AG08395 (cell line): ENCODE data around the gene ESAM.

ENCODE experiments used
- DNase-seq: peaks from one replicate; pipeline ENCODE4 v3.0.0; 2012; ENCODE audit warnings: mixed read lengths, low spot score

Gene ESAM

DNA sequence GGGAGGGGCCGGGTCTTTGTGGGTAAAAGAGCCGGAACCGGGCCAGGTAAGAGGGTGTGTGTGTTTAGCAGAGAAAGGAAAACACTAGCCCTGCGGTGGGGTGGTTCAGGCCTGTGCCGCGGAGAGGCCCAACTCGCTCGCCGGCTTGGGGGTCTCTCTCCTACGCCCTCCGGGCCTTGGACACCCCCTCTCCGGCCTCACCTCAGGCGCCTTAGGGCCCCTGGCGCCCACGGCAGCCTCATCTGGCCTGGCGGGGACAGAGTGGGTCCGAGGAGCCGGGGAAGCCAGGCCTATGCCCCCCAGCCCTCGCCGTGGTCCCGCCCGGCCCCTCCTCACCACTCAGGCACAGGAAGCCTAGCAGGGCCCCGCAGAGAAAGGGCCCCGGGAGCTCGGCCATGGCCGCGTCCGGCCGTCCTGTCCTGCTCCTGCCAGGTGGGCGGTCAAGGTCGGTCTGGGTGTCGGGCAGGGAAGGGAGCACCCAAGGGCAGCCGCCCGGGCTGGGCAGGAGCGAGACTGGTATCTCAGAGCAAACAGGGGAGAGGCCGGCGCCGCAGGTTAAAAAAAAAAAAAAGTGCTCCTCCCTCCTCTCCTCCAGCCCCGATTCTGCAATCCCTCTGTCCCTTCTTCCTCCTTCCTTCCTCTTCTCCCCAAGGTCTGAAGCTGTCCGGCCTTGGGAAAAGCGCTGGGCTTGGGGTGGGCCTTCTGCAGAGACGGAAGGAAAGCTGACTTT, 10.2 kb downstream of the ESAM start, which contains the start of gene VSIG2:
Gene VSIG2 (minus strand): TSS at position 515 of the 730 bp plus-strand sequence. CDS start 118 bp downstream, at position 397.
- no peak for DNase-seq

GRCh38 chr11:124751391-124751740, 10.7 kb downstream of the ESAM start:
- no peak for DNase-seq

DNA sequence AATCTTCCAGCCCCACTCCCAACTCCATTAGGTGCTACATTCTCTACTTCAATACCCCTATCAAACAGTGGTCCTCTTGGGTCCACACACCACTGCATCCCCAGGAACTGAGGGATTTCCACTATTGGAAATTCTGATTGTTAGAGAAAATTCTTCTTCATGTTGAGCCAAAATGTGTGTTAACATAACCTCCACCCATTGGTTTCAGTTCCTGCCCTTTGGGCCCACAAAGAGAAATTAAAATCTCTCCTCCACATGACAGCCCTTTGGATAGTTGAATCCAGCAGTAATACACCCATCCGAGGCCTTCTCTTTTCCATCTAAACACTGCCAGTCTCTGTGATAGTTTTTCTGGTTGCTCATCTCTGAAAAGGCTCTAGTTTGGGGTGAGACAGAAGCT, 12.2 kb downstream of the ESAM start:
- no peak for DNase-seq

DNA sequence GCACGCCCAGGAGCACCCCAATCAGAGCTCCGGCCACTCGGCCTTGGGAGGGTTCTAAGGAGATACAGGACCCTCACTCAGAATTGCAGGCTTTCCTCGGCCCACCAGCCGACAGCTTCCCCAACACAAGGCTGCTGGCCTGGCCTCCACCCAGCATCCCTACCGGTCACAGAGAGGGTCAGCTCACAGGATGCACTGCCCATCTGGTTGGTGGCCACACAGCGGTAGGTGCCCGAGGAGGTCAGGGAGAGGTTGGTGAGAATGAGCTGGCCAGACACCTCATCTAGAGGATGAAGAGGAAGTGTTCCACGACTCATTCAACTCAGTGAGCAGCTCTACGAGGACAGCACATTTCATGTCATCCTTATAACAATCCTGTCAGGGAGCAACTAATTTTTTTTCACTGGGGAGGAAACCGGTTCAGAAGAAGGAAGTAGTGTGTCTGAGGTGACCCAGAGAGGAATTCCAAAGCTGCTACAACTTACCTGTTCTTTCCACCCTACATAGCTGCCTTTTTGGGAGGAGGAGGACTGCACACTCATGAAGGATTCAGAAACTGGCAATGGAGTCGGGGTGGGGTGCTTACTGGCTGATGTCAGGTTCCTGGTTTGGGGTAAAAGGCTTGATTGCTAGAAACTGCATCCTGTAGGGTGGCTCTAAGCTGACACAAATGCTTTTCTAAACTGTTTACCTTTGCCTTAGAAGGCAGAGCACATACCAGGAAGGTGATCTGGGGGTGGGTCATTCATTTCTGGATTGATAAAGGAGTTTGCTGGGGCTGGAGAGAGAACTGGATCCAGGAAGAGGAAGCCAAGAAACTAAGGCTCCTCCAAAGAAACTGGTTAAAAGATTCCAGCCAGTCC, 13.4 kb downstream of the ESAM start:
- DNase-seq = no peak

GRCh38 chr11:124748100-124748418, 14.0 kb downstream of the ESAM start:
- DNase-seq = no peak

- DNase-seq = no peak
Observed at GRCh38 chr11:124747406-124748099, 14.5 kb downstream of the ESAM start.

- peak; percentile 90 for DNase-seq
Observed at GRCh38 chr11:124746621-124747243, 15.4 kb downstream of the ESAM start.

DNA sequence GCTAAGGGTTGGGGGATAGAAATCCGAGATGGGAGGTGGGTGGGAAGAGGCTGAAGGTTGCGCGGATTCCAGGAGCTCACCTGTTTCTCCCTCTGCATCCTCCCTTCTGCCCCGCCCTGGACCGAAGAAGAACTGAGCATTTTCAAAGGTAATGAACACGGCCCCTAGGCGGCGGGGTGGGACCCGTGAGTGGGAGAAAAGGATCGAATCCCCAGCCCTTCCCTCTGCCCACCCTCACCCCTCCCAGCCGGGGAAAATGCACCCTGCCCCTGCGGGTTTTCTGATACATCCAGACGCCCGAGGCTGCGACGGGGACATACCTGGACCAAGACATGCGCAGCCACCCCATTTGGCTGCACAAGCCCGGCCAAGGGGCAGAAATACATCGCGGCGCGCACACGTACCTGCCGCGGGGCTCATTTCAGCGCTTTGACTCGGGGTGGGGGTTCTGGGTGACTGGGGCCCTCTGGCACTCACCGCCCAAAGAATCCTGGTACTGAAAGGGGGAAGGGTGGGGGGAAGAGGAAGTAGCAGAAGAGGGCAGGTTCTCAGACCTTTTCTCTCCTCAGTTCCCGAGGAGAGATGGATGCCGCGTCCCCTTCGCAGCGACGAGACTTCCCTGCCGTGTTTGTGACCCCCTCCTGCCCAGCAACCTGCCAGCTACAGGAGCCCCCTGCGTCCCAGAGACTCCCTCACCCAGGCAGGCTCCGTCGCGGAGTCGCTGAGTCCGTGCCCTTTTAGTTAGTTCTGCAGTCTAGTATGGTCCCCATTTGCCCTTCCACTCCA, 16.1 kb downstream of the ESAM start:
- no peak for DNase-seq

DNA sequence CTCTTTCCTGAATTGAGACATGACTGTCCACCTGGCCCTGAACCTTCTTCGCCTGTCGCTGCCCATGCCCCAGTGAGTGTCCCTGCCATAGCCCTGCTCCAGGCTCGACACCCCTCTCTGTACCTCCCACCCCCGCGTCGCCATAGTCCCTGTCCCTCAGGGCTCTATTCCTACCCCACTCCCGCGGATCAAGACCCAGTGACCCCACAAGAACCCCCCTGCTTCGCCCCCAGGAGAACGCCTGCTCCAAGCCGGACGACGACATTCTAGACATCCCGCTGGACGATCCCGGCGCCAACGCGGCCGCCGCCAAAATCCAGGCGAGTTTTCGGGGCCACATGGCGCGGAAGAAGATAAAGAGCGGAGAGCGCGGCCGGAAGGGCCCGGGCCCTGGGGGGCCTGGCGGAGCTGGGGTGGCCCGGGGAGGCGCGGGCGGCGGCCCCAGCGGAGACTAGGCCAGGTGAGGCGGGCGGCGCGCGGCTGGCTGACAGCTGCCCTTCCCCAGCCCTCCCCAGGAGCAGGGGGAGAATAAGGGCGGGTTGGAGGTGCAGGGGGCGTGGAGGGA, 16.7 kb downstream of the ESAM start:
- DNase-seq = no peak

GRCh38 chr11:124743050-124743449, 19.0 kb downstream of the ESAM start:
- no peak for DNase-seq

GRCh38 chr11:124742555-124742954, 19.5 kb downstream of the ESAM start:
- no peak for DNase-seq

GRCh38 chr11:124740277-124740882, 21.7 kb downstream of the ESAM start:
- no peak for DNase-seq

DNA sequence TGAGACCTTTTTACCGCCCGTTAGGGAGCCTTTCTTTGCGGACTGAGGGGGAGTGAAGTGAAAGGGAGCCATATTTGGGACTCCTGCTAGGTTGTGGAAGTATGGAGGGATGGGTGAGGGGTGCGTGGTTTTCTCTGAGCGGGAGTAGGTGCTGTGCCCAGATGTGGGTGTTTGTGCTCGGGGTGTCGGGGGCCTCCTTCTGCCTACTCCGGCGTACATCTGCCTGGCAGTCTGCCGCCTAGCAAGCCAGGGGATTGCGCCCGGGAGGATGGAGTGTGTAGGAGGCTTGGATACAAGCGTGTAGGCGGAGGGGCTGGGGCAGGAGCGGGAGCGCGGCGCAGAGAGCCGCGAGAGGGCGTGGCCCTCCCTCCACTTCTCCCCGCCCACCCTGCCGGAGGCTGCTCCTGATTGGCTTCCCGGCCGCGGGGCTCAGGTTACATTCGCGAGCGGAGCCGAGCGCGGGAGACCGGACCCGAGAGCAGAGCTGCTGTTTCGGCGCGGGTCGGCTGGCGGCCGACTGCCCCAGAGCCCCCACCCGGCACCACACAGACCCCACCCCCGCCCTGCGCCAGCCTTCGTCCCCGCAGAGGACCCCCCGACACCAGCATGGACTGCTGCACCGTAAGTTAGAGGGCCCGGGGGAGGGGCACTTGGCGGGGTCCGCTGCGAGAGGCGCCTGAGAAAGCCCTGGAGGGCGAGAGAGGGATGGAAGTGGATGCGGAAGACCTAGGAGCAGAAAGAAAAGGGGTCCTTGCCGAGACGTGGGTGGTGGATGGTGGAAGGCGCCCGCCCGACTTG, 22.4 kb downstream of the ESAM start, which contains the start of gene NRGN:
Gene NRGN (plus strand): TSS at position 464 of the 798 bp plus-strand sequence. CDS start 143 bp downstream, at position 607.
- peak; percentile 97 for DNase-seq

GRCh38 chr11:124738713-124739478, 23.2 kb downstream of the ESAM start:
- no peak for DNase-seq

DNA sequence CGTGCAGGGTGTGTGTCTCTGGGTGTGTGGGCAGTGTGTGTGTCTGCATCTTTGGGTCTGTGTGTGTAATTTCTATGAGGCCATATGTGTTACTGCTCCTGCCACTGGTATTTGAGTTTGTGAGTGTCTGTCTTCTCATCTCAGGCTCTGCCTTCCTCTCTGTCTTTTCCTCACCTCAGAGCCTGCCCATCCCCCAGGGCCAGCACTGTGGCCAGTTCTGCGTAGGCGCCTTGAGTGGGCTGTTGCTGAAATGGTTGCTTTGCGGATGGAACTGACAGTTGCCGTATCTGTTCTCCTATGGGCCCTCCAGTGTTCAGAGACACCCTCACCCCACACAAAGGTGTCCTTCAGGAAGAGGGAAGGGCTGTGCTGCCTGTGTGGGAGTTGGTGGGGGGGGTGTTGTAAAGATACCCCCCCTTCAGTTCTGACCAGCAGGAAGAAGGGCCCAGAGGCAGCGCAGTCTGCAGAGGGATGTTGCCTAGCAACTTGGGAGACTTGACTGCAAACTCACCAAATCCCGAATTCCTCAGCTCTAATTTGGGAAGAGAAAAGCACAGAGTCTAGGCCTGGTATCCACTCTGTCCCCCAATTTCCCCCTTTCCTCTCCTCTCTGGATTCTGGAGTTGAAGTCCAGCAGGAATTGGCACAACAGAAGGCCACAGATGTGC, 24.3 kb downstream of the ESAM start:
- DNase-seq = no peak

GRCh38 chr11:124736736-124737135, 25.4 kb downstream of the ESAM start:
- no peak for DNase-seq

DNA sequence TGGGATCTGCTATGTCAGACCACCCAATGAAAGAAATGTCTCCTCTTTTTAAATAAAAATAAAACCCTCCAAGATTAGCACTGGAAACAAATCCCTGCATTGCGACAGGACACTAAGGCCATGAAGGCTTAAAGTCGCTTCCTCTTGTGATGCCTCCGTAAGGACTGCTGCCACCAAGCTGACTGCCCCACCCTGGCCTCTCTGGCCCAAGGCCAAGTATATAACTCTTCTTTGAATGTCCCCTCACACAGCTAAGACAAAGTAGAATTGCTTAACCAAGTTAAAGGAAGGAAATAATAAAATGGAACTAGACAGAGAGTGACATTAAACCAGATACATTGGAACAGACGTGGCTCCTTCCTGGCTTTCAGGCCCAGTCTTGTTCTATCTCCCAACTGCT, 29.9 kb downstream of the ESAM start:
- DNase-seq = no peak

DNA sequence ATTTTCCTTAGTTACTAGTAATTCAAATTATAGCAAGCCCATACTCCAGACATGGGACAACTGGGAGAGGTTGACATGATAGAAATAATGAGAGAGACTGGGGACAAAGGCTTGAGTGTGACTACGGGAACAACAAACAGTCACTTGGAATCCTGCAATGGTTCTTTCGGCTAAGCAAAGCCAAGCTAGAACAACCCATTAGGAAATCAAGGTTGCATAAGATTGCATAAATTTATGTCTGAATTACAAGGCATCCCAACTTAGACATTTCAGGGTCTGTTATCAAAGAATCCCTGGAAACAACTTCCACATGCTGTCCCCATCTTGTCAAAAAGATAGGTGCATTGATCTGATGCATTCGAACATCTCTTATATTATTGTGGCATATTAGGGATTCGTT, 32.5 kb downstream of the ESAM start:
- DNase-seq = no peak

- DNase-seq = no peak
Observed at GRCh38 chr11:124728134-124728533, 34.0 kb downstream of the ESAM start.
